A673 (cell line): ENCODE measurements around the gene SIAH2. TPM values are rescaled to one million over a fixed set of nuclear protein-coding genes. Genes with fewer than 3 reads are reported as not detected.
A peak's percentile ranks its signal among the peaks of the same experiment; 100 is the strongest.

Source experiments
- BruUV-seq: library from RNA; stranded (reverse); fragments of 400-500 nt; replicated peaks from 2 replicates; lab custom pipeline; 2021; lab: Mats Ljungman, UMichigan
- CTCF ChIA-PET: fragments of 300-600 bp; sonication (Branson Sonifier 250); formaldehyde crosslinking; loops from one replicate; lab custom pipeline; 2022; ENCODE audit warnings: antibody characterized with exemption; lab: Charles Lee
- POLR2A ChIA-PET: fragments of 300-600 bp; sonication (Branson Sonifier 250); formaldehyde crosslinking; loops from one replicate; lab custom pipeline; 2022; ENCODE audit warnings: antibody characterized with exemption; ENCODE audit not compliant: low non-redundant PET; lab: Charles Lee
- DNase-seq: peaks from one replicate; pipeline ENCODE4 v3.0.0-alpha.2; 2015; ENCODE audit warnings: low spot score
- H3K27ac ChIP-seq: fragments of 200-600 bp; sonication (generic); 2 replicates; pipeline ENCODE4 v1.5.1; 2016; ENCODE audit warnings: mixed run types, low read depth, mild to moderate bottlenecking, mixed read lengths, antibody characterized with exemption, low read length; ENCODE audit not compliant: poor library complexity, severe bottlenecking
- H3K27me3 ChIP-seq: fragments of 200-600 bp; sonication (generic); replicated peaks from 2 replicates; pipeline ENCODE4 v1.6.1; 2017; ENCODE audit warnings: mixed run types, low read depth, mild to moderate bottlenecking, mixed read lengths, antibody characterized with exemption, low read length; ENCODE audit not compliant: insufficient read depth, poor library complexity
- H3K36me3 ChIP-seq: fragments of 200-600 bp; sonication (generic); 2 replicates; pipeline ENCODE4 v1.6.1; 2016; ENCODE audit warnings: mixed run types, mild to moderate bottlenecking, mixed read lengths, antibody characterized with exemption, low read length; ENCODE audit not compliant: insufficient read depth, poor library complexity, severe bottlenecking
- H3K4me1 ChIP-seq: fragments of 200-600 bp; sonication (generic); 2 replicates; pipeline ENCODE4 v1.6.1; 2017; ENCODE audit warnings: mixed run types, mild to moderate bottlenecking, mixed read lengths, antibody characterized with exemption, low read length; ENCODE audit not compliant: insufficient read depth, poor library complexity, severe bottlenecking
- H3K4me3 ChIP-seq: fragments of 200-600 bp; sonication (generic); 2 replicates; pipeline ENCODE4 v1.5.1; 2016; ENCODE audit warnings: low read depth, mixed run types, mild to moderate bottlenecking, mixed read lengths, low read length; ENCODE audit not compliant: poor library complexity, severe bottlenecking
- H3K9me3 ChIP-seq: fragments of 200-600 bp; sonication (generic); 2 replicates; pipeline ENCODE4 v1.6.1; 2016; ENCODE audit warnings: mixed run types, low read depth, mild to moderate bottlenecking, mixed read lengths, antibody characterized with exemption, low read length; ENCODE audit not compliant: poor library complexity, severe bottlenecking
- CTCF ChIP-seq: fragments of 300-800, 200-600 bp; sonication (generic); conservative IDR thresholded peaks from 2 replicates; pipeline ENCODE4 v1.5.1; 2017; ENCODE audit warnings: low read depth, mild to moderate bottlenecking, antibody characterized with exemption, low read length, moderate library complexity, mixed read lengths
- EZH2 ChIP-seq: fragments of 200-600 bp; sonication (generic); IDR thresholded peaks from 2 replicates; pipeline ENCODE4 v1.6.1; 2017; ENCODE audit warnings: borderline replicate concordance, low read depth, mild to moderate bottlenecking, mixed read lengths, antibody characterized with exemption, low read length; ENCODE audit not compliant: poor library complexity, severe bottlenecking
- intact Hi-C: fragments of 100-400 bp; cut with micrococcal nuclease; formaldehyde crosslinking; loops from one replicate; pipeline ENCODE4 v1.10.0; 2022; ENCODE audit not compliant: unreplicated experiment
- total RNA-seq: library from RNA; stranded (reverse); gene quantifications from 2 replicates; pipeline ENCODE4 v1.2.3, GENCODE V29; 2021

Gene SIAH2
- total RNA-seq, 1 experiment from 2014 or later, result 26.8 TPM

- peak overlapping the region; percentile 90 for H3K27ac ChIP-seq
- no TSS peak for BruUV-seq
- no peaks in the 10 kb centered on the region for H3K9me3 ChIP-seq
- ChIA-PET CTCF (no interaction called here), POLR2A (no interaction called here)
- no peaks in the 10 kb centered on the region for H3K27me3 ChIP-seq
- peak; percentile 26 for DNase-seq
- no peak overlapping the region for H3K4me3 ChIP-seq
- H3K36me3 ChIP-seq, result no peaks in the 10 kb centered on the region
- intact Hi-C loops, result no loop called here
- peaks cover 98% of the 10 kb centered on the region for H3K4me1 ChIP-seq
- TF ChIP-seq CTCF (no peak), EZH2 (no peak)
These were observed 24.9 kb downstream of the SIAH2 start for GRCh38 chr3:150737874-150738679.

- Histone ChIP-seq H3K9me3 (no peaks in the 10 kb centered on the region), H3K27ac (peak overlapping the region; percentile 90), H3K36me3 (no peaks in the 10 kb centered on the region), H3K4me3 (no peak overlapping the region), H3K4me1 (peaks cover 98% of the 10 kb centered on the region), H3K27me3 (no peaks in the 10 kb centered on the region)
- no TSS peak for BruUV-seq
- ChIA-PET POLR2A (no interaction called here), CTCF (no interaction called here)
- intact Hi-C loops, result no loop called here
- DNase-seq, result peak; percentile 75
- TF ChIP-seq EZH2 (no peak), CTCF (no peak)
These were observed 25.8 kb downstream of the SIAH2 start for GRCh38 chr3:150736903-150737832.

GRCh38 chr3:150736316-150736719 lies 26.7 kb downstream of the SIAH2 start:
- Histone ChIP-seq H3K27me3 (no peaks in the 10 kb centered on the region), H3K9me3 (no peaks in the 10 kb centered on the region), H3K4me1 (peaks cover 94% of the 10 kb centered on the region), H3K36me3 (no peaks in the 10 kb centered on the region), H3K4me3 (no peak overlapping the region), H3K27ac (no peak overlapping the region)
- intact Hi-C loops, result no loop called here
- no peak for DNase-seq
- ChIA-PET CTCF (no interaction called here), POLR2A (no interaction called here)
- BruUV-seq, result no TSS peak
- no peak for TF ChIP-seq CTCF
